M059J (cell line): Measurements from ENCODE around the gene PPARGC1A. TPM values are rescaled to one million over a fixed set of nuclear protein-coding genes. Genes with fewer than 3 reads are reported as not detected.

Source experiments
- DNase-seq: peaks from one replicate; pipeline ENCODE4 v3.0.0-alpha.2; 2012; ENCODE audit warnings: low read depth
- total RNA-seq: library from RNA; depleted of rRNA; stranded (reverse); fragments of >200 nt; shearing (Covaris generic); gene quantifications from 2 replicates; pipeline ENCODE4 v1.2.3, GENCODE V29; 2014; rRNA removed

PPARGC1A gene, protein sequence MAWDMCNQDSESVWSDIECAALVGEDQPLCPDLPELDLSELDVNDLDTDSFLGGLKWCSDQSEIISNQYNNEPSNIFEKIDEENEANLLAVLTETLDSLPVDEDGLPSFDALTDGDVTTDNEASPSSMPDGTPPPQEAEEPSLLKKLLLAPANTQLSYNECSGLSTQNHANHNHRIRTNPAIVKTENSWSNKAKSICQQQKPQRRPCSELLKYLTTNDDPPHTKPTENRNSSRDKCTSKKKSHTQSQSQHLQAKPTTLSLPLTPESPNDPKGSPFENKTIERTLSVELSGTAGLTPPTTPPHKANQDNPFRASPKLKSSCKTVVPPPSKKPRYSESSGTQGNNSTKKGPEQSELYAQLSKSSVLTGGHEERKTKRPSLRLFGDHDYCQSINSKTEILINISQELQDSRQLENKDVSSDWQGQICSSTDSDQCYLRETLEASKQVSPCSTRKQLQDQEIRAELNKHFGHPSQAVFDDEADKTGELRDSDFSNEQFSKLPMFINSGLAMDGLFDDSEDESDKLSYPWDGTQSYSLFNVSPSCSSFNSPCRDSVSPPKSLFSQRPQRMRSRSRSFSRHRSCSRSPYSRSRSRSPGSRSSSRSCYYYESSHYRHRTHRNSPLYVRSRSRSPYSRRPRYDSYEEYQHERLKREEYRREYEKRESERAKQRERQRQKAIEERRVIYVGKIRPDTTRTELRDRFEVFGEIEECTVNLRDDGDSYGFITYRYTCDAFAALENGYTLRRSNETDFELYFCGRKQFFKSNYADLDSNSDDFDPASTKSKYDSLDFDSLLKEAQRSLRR
- 3.6 and 5.4 TPM in 2 replicates for total RNA-seq

DNA sequence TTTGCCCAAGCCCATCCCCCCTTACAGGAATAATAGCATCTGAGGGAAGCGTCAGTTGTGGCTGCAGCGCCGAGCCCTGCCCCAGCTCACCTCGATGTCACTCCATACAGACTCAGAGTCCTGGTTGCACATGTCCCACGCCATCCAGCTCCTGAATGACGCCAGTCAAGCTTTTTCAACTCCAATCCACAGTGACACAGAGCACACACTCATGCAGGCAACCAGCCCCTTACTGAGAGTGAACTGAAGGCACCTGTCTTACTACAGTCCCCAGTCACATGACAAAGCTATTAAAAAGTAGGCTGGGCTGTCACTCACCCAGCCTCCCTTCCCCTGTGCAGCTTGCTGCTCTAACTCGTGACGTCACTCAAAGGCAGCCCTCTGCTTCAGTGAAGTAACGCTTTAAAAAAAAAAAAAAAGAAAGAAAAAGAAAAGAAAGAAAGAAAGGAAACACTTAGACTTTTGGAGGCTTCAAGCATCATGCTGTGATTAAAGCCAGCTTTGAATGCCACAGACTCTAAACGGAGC, at the start of gene PPARGC1A:
TSS of gene PPARGC1A (minus strand) at position 234 of the 528 bp plus-strand sequence. CDS start at position 144, 90 bp downstream.
- DNase-seq: peak; percentile 75

DNA sequence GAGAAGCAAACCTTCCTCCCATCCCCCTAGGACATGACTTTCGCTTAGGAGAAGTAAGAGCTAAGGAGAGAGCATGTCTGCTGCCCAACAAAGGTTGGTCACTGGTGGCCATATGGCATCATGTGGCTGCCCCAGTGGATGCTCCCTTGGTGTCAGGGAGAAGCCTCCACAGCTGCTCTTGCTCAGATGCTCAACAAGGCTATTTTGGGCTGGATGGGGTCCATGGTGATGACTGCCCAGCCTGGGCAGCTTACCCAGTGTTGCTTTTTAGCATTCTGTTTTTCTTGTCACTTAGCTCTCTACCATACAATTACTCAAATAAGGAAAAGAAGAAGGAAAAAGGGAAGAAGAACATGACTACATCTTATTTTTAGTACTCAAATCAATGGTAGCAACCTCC, 48.9 kb upstream of the PPARGC1A start:
- DNase-seq: no peak

DNA sequence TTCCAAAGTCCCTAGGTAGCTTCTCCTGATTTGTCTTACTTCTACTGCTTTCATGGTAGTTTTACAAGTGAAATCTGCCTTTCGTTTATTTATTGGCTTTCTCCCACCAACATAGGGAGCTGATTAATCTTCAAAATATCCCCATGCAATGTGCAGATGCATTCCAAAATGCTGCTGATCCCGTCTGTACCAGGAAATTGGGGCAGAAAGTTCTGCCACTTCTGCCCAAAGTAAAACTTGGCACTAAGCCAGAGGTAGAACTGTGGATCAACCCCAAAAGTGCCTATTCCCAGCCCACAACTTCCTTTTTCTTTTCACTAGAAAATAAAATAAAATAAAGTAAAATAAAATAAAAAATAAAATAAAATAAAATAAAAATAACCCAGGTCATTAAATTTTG, 47.3 kb upstream of the PPARGC1A start:
- DNase-seq: no peak

- DNase-seq: peak; percentile 96
Measured at GRCh38 chr4:23934915-23935314, 45.1 kb upstream of the PPARGC1A start.

DNA sequence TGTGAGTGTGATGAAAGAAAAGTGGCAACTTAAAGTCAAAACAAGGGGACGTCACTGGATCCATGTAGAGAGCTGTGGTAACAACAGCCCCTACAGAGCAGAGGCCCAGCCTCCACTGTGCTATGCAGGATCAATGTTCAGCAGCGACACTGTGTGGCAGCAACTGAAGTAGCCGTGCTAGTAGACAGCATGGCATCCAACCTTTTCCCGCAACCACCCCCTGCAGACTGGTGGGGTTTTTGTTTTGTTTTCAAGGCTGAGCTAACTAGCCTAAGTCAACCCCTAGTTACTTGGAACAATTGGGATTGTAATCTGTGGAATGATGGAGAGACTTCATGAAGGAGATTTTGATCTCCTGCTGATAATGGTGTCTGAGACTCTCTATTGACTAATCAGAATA, 44.4 kb upstream of the PPARGC1A start:
- no peak for DNase-seq

- DNase-seq: peak; percentile 40
Measured at GRCh38 chr4:23932901-23933308, 43.1 kb upstream of the PPARGC1A start.

- DNase-seq: no peak
Measured at GRCh38 chr4:23932186-23932585, 42.3 kb upstream of the PPARGC1A start.

DNA sequence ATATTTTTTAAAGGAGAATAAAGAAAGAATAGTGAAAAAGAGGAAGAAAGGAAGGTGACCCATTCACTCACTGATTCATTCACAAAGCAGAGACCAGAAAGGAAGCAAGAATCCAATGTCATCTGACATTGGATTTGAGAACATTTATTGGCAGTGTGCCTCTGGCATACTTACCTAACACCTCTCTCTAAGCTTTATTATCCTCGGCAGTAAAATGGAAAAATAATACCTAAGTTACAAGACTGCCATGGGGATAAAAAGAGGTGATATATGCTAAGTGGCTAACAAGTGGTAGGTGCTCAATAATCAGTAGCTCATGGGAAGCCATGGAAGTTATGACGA, 41.6 kb upstream of the PPARGC1A start:
- peak; percentile 15 for DNase-seq

DNA sequence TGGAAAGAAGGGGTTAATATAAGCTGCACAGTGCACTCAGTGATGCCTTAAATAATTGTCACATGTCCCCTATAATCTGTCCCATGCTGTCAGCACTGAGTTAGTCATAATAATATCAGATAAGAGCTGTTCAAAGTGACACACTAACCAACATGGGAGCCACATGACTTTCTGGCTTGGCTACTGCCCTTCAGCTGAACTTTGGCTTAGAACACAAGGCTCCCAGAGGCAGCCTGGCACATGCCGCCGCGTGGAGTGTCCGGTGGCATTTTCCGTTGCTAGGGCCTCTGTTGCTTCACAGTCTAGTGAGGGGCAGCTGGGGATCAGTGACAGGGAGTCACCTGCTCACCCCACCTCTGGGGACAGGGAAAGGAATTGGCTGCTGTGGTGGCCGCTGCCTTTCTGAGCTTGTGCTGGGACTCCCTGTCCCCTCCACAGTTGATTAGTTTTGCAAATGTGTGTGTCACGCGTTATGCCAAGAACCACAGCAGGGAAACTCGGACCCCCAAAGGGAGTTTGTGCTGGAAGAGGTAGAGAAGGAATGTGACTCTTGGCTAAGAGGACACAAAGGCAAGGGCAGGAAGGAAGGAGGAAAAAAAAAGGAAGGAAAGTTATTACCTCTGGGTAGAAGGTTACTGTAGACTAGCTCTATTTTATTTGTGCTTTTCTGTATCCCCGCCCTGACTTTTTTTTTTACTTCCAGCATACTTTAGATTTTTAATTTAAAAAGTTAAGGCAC, 41.1 kb upstream of the PPARGC1A start:
- peak; percentile 81 for DNase-seq

- DNase-seq: peak; percentile 79
Measured at GRCh38 chr4:23929248-23929647, 39.4 kb upstream of the PPARGC1A start.

- no peak for DNase-seq
Measured at GRCh38 chr4:23924556-23924955, 34.7 kb upstream of the PPARGC1A start.

DNA sequence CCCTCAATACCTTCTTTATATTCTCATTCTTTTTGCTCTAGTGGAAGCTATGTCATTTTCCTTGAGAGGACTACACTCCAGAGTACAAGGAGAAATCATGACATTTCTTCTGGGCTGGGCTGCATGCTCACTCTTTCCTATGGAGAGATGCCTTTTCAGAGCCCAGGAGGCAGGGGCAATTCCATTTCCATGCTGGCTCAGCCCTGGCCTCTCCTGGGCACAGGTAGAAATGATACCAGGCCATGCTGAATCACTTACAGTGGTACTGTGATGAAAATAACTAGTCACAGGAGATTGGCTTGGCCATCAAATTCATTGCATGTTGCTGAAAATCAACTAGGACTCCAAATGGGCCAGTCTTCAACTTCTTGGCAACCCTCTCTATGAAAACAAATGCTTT, 34.0 kb upstream of the PPARGC1A start:
- DNase-seq: peak; percentile 20

GRCh38 chr4:23923141-23923540, 33.3 kb upstream of the PPARGC1A start:
- DNase-seq: no peak

- DNase-seq: peak; percentile 71
Measured at GRCh38 chr4:23922541-23923111, 32.8 kb upstream of the PPARGC1A start.

GRCh38 chr4:23922013-23922412, 32.2 kb upstream of the PPARGC1A start:
- DNase-seq: no peak

GRCh38 chr4:23921447-23921845, 31.6 kb upstream of the PPARGC1A start:
- DNase-seq: peak; percentile 74

- no peak for DNase-seq
Measured at GRCh38 chr4:23920716-23921446, 31.0 kb upstream of the PPARGC1A start.

DNA sequence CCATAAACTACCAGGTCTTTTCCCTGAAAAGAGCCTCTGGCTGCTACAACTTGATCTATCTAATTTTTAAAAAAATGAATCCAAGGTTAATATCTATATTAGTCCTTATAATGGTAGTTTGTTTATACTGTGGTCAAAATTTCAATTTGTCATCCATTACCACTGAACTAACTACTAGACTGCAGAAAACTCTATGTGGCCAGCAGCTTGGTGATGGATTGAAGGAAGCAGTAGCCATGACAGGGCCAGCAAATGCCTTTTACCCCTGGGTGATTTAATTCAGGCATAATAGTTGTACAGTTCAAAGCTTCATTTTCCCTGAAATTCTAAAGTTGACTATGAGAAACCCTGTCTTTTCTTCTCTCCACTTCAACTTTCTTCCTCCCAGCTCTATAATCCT, 30.4 kb upstream of the PPARGC1A start:
- peak; percentile 16 for DNase-seq

DNA sequence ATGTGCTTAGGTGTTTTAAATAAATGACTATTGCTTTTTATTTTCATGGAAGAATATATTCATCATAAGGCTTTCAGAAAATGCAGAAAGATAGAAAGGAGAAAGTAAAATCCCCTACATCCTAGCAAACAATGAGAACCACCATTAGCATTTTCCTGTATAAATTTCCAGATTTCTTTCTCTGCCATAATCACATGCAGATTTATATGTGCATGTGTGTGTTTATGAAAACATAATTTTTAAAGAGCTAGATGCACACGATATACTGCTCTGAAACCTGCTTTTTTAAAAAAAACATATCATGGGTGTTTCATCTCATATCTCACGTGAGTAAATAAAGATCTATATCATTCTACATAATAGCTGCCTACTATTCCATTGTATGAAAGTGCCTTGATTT, 26.4 kb upstream of the PPARGC1A start:
- no peak for DNase-seq

DNA sequence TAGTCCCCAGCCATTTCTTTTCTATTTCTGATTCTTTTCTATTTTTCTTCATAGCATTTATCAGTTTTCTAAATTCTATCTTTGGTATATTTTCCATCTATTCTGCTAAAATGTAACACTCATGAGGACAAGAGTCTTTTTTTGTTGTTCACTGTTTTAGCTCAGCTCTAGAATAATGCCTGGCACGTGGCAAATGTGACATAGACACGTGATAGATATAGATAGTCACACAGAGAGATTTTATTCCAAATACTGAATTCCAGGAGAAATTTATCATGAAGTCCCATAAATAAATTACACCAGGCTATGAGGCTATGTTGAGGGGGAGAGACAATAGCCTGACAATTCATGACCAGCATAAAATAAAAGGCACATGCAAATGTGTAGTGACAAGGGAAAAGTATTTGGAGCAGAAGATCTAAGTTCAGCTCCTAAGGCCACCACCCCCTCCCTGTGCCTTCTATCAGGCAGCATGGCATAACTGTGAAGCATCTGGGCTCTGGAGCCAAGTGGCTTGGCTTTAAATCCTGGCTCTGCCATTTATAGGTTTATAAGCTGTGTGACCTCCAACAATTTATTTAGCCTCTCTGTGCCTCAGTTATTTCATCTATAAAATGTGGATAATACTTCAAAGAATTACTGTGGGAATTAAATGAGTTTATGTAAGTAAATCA, 25.7 kb upstream of the PPARGC1A start:
- DNase-seq: no peak
